ENCODE results near the gene DEAF1.

The DEAF1 gene

DNA sequence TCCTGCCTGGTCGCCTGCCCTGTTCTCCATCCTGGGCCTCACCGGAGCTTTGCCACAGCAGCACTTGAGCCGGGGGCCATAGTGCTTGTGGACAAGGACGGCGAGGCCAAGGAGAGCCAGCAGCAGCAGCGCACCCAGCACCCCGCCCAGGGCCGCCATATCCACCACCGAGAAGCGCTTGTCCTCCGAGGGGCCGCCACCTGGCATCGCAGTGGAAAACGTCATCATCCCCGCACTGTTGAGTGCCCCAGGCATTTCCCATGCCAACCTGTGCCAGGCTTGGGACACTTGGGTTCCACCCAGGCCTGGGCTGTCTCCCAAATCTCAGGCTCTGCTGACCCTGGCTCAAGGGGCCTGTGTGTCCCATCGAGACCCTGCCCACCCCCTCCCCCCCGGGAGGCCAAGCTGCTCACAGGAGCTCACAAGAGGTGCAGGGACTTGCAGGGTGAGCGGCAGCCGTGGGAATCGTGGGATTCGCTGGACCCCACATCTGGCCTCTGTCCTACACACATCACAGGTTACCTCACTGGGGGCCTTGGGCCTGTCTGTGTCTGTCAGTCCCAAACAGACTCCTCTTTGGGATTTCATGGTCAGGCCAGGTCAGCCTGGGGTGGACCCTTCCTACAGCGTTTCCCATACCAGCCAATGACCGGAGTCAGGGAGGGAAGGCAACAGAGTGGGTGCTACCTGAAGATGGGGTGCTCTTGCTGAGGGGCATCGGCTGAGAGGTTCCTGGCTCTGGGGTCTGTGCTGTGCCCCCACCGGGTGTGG lies 76.9 kb downstream of the DEAF1 start:
- no peak for DNase-seq (ENCODE audit: low read depth in 1 of 2, low spot score in 1 of 2)
- Histone ChIP-seq H3K4me3 (replicated peaks; ENCODE audit: insufficient read depth, low read length) (no peak overlapping the region), H3K27me3 (ENCODE audit: insufficient read depth, poor library complexity, severe bottlenecking) (no peaks in the 10 kb centered on the region), H3K27ac (replicated peaks) (no peak overlapping the region)
- TF ChIP-seq GABPA (IDR thresholded peaks at IDR 0.05; ENCODE audit: low read depth) (no peak), POLR2AphosphoS5 (IDR thresholded peaks at IDR 0.05; ENCODE audit: low read depth) (no peak)
- TF ChIP-seq, protein P1, sequence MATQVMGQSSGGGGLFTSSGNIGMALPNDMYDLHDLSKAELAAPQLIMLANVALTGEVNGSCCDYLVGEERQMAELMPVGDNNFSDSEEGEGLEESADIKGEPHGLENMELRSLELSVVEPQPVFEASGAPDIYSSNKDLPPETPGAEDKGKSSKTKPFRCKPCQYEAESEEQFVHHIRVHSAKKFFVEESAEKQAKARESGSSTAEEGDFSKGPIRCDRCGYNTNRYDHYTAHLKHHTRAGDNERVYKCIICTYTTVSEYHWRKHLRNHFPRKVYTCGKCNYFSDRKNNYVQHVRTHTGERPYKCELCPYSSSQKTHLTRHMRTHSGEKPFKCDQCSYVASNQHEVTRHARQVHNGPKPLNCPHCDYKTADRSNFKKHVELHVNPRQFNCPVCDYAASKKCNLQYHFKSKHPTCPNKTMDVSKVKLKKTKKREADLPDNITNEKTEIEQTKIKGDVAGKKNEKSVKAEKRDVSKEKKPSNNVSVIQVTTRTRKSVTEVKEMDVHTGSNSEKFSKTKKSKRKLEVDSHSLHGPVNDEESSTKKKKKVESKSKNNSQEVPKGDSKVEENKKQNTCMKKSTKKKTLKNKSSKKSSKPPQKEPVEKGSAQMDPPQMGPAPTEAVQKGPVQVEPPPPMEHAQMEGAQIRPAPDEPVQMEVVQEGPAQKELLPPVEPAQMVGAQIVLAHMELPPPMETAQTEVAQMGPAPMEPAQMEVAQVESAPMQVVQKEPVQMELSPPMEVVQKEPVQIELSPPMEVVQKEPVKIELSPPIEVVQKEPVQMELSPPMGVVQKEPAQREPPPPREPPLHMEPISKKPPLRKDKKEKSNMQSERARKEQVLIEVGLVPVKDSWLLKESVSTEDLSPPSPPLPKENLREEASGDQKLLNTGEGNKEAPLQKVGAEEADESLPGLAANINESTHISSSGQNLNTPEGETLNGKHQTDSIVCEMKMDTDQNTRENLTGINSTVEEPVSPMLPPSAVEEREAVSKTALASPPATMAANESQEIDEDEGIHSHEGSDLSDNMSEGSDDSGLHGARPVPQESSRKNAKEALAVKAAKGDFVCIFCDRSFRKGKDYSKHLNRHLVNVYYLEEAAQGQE (IDR thresholded peaks at IDR 0.05; ENCODE audit: insufficient replicate concordance, low read depth) = no peak
- TF ChIP-seq, protein P2, sequence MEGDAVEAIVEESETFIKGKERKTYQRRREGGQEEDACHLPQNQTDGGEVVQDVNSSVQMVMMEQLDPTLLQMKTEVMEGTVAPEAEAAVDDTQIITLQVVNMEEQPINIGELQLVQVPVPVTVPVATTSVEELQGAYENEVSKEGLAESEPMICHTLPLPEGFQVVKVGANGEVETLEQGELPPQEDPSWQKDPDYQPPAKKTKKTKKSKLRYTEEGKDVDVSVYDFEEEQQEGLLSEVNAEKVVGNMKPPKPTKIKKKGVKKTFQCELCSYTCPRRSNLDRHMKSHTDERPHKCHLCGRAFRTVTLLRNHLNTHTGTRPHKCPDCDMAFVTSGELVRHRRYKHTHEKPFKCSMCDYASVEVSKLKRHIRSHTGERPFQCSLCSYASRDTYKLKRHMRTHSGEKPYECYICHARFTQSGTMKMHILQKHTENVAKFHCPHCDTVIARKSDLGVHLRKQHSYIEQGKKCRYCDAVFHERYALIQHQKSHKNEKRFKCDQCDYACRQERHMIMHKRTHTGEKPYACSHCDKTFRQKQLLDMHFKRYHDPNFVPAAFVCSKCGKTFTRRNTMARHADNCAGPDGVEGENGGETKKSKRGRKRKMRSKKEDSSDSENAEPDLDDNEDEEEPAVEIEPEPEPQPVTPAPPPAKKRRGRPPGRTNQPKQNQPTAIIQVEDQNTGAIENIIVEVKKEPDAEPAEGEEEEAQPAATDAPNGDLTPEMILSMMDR (IDR thresholded peaks at IDR 0.05; ENCODE audit: insufficient read depth, low read length) = no peak

DNA sequence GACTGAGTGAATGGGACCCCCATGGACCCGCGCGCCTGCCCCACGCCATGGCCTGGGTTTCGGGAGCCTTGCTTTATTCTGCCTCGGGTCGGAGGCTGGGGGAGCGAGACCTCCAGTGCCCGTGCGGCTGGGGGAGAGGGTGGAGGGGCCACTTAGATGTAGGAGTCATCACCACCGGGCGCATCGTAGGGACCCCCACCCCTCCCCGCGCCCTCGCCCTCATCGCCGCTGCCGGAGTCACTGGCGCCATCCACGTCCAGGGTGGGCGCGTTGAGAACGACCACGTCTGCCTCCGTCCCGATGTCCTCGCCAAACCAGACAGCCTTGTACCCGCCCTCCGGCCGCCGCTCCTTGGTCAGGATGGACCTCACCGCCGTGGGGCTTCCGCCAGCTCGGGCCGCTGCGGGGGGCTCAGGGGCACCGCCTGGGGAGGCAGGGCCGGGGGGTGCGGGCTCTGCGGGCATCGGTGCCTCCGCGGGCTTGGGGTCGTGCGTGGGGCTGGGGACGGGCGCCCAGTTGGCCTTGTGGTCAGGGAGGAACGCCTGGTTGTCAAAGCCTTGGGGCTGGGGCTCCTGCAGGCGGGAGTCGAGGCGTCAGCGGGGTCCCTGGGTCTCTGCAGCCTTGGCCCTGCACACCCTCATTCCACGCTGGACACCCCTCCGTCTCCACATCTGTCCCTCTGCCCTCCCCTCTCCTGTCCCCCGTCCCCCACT lies 77.7 kb downstream of the DEAF1 start:
- no peak for DNase-seq (ENCODE audit: low read depth in 1 of 2, low spot score in 1 of 2)
- TF ChIP-seq, protein P1 (IDR thresholded peaks at IDR 0.05; ENCODE audit: insufficient replicate concordance, low read depth) = no peak
- TF ChIP-seq, protein P2 (IDR thresholded peaks at IDR 0.05; ENCODE audit: insufficient read depth, low read length) = no peak
- no peak for TF ChIP-seq SPI1 (IDR thresholded peaks at IDR 0.05; ENCODE audit: borderline replicate concordance, low read depth)
- H3K4me3 ChIP-seq (replicated peaks; ENCODE audit: insufficient read depth, low read length) = no peak overlapping the region
- H3K27ac ChIP-seq (replicated peaks) = no peak overlapping the region
- H3K27me3 ChIP-seq (ENCODE audit: insufficient read depth, poor library complexity, severe bottlenecking) = no peaks in the 10 kb centered on the region

DNA sequence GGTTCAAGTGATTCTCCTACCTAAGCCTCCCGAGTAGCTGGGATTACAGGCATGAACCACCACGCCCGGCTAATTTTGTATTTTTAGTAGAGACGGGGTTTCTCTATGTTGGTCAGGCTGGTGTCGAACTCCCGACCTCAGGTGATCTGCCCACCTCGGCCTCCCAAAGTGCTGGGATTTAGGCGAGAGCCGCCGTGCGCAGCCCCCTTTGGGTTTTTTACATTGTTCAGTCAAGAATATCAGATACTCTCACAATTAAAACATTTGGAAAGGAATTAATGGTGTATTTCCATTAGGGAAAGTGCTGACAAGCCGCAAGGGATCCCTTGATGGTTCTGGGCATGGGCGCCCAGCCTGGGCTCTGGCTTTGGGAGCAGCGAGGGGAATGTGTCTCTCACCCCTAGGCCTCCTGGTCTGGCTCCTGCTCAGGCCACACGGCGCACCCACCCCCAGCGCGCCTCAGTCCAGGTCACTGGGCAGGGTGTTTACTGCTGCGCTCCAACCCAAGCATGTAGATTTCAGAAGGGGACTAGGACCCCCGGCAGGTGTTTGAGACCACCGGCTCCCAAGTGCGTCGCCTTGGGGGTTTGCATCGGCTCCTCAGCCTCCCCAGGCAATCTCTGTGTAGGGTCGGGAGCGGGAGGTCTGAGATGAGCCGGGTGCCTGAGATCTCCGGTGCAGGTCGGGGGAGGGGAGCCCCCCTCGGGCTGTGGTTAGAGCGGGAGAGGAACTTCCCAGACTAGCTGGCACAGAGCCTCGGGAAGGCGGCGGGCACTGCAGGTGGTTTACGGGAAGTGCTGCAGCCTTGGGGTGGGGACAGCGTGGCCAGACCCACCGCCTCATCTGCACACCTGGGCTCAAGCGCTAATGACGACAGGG lies 78.5 kb downstream of the DEAF1 start:
- Histone ChIP-seq H3K27me3 (ENCODE audit: insufficient read depth, poor library complexity, severe bottlenecking) (no peaks in the 10 kb centered on the region), H3K4me3 (replicated peaks; ENCODE audit: insufficient read depth, low read length) (peak overlapping the region; percentile 69), H3K27ac (replicated peaks) (peak overlapping the region; percentile 89)
- TF ChIP-seq, protein P1 (IDR thresholded peaks at IDR 0.05; ENCODE audit: insufficient replicate concordance, low read depth) = no peak
- TF ChIP-seq SPI1 (IDR thresholded peaks at IDR 0.05; ENCODE audit: borderline replicate concordance, low read depth) (peak; percentile 63; the same call in 1 of the 2 replicates), POLR2AphosphoS5 (IDR thresholded peaks at IDR 0.05; ENCODE audit: low read depth) (peak; percentile 45; the same call in 1 of the 2 replicates)
- peak in 1 of 2 experiments; percentile 60 for DNase-seq (ENCODE audit: low read depth in 1 of 2, low spot score in 1 of 2)
